H1 (cell line): Measurements from ENCODE around the gene AGAP3.

Source experiments
- BCL11A ChIP-seq, 2 experiments: IDR thresholded peaks; one replicate each; pipeline ENCODE4 v1.6.1; 2011; ENCODE audit warnings: low read depth in 2 of 2, low read length in 2 of 2, mild to moderate bottlenecking in 2 of 2
- CHD1 ChIP-seq: IDR thresholded peaks from 2 replicates; pipeline ENCODE4 v1.6.1; 2012; ENCODE audit warnings: low read depth, low read length, improper control_type of control experiment
- CTCF ChIP-seq, 3 experiments: IDR thresholded peaks; 1 replicate in 2 of 3; 2 replicates in 1 of 3; pipeline versions ENCODE4 v1.5.1 to v1.6.1; 2011; ENCODE audit warnings: low read length in 3 of 3, mild to moderate bottlenecking in 3 of 3, inconsistent platforms in 2 of 3, low read depth in 1 of 3, moderate library complexity in 1 of 3; ENCODE audit not compliant: insufficient read depth in 1 of 3; ENCODE audit errors: control extremely low read depth in 1 of 3
- EZH2 ChIP-seq: fragments of 200-600 bp; sonication (generic); IDR thresholded peaks from 2 replicates; pipeline ENCODE4 v1.7.1; 2012; ENCODE audit warnings: low read depth, mild to moderate bottlenecking, moderate library complexity, low read length, inconsistent platforms; ENCODE audit not compliant: severe bottlenecking
- GABPA ChIP-seq: IDR thresholded peaks from 2 replicates; pipeline ENCODE4 v1.6.1; 2011; ENCODE audit warnings: mild to moderate bottlenecking, low read length, moderate library complexity, borderline replicate concordance; ENCODE audit not compliant: insufficient read depth
- JUND ChIP-seq: IDR thresholded peaks from 2 replicates; pipeline ENCODE4 v1.6.1; 2011; ENCODE audit warnings: mild to moderate bottlenecking, improper control_type of control experiment, low read length
- KDM1A ChIP-seq: fragments of 200-600, 300-600 bp; sonication (generic); IDR thresholded peaks from 2 replicates; pipeline ENCODE4 v1.7.1; 2016; ENCODE audit warnings: mild to moderate bottlenecking, low read length, borderline replicate concordance
- POLR2A ChIP-seq, 2 experiments: IDR thresholded peaks; 1 replicate in 1 of 2; 2 replicates in 1 of 2; pipeline ENCODE4 v1.6.1; 2011; ENCODE audit warnings: low read depth in 2 of 2, low read length in 2 of 2, mild to moderate bottlenecking in 2 of 2; ENCODE audit errors: control extremely low read depth in 1 of 2
- RAD21 ChIP-seq, 2 experiments: IDR thresholded peaks in 1 of 2; conservative IDR thresholded peaks in 1 of 2; 2 replicates each; pipeline ENCODE4 v1.6.1; 2011; ENCODE audit warnings: low read depth in 2 of 2, low read length in 2 of 2, improper control_type of control experiment in 1 of 2, inconsistent platforms in 1 of 2, mild to moderate bottlenecking in 1 of 2, moderate library complexity in 1 of 2
- RFX5 ChIP-seq: IDR thresholded peaks from 2 replicates; pipeline ENCODE4 v1.6.1; 2011; ENCODE audit warnings: low read depth, low read length, improper control_type of control experiment, borderline replicate concordance
- TF ChIP-seq, protein P1 (sequence below): IDR thresholded peaks from 2 replicates; pipeline ENCODE4 v1.6.1; 2012; ENCODE audit warnings: low read length, inconsistent platforms

- TF ChIP-seq BCL11A (IDR thresholded peaks at IDR 0.05; ENCODE audit: low read depth in 2 of 2, low read length in 2 of 2) (no peak), KDM1A (no peak), CTCF (IDR thresholded peaks at IDR 0.05; ENCODE audit: control extremely low read depth in 1 of 3, insufficient read depth in 1 of 3, low read depth in 1 of 3, low read length in 3 of 3) (no peak), EZH2 (no peak), POLR2A (IDR thresholded peaks at IDR 0.05; ENCODE audit: control extremely low read depth in 1 of 2, low read depth in 2 of 2, low read length in 2 of 2) (no peak; a peak in 1 of 3 replicates), RAD21 (IDR thresholded peaks at IDR 0.05 in 1 of 2, conservative IDR thresholded peaks at IDR 0.05 in 1 of 2; ENCODE audit: low read depth in 2 of 2, low read length in 2 of 2) (no peak), GABPA (no peak), JUND (no peak), CHD1 (no peak), RFX5 (no peak)
- TF ChIP-seq, protein P1, sequence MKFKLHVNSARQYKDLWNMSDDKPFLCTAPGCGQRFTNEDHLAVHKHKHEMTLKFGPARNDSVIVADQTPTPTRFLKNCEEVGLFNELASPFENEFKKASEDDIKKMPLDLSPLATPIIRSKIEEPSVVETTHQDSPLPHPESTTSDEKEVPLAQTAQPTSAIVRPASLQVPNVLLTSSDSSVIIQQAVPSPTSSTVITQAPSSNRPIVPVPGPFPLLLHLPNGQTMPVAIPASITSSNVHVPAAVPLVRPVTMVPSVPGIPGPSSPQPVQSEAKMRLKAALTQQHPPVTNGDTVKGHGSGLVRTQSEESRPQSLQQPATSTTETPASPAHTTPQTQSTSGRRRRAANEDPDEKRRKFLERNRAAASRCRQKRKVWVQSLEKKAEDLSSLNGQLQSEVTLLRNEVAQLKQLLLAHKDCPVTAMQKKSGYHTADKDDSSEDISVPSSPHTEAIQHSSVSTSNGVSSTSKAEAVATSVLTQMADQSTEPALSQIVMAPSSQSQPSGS: no peak
These were observed 6.2 kb upstream of the AGAP3 start for GRCh38 chr7:151080067-151080521.
